ENCODE measurements around the gene GRM4.

- TF ChIP-seq POLR2A (IDR thresholded peaks at IDR 0.05), result no peak
- TF ChIP-seq, protein P1, sequence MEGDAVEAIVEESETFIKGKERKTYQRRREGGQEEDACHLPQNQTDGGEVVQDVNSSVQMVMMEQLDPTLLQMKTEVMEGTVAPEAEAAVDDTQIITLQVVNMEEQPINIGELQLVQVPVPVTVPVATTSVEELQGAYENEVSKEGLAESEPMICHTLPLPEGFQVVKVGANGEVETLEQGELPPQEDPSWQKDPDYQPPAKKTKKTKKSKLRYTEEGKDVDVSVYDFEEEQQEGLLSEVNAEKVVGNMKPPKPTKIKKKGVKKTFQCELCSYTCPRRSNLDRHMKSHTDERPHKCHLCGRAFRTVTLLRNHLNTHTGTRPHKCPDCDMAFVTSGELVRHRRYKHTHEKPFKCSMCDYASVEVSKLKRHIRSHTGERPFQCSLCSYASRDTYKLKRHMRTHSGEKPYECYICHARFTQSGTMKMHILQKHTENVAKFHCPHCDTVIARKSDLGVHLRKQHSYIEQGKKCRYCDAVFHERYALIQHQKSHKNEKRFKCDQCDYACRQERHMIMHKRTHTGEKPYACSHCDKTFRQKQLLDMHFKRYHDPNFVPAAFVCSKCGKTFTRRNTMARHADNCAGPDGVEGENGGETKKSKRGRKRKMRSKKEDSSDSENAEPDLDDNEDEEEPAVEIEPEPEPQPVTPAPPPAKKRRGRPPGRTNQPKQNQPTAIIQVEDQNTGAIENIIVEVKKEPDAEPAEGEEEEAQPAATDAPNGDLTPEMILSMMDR (IDR thresholded peaks at IDR 0.05), result no peak
Observed at GRCh38 chr6:34172961-34173775, 27.3 kb upstream of the GRM4 start.

Data from right lobe of liver (tissue), 4 donors.